Lung (tissue), 12 donors: ENCODE measurements around the gene HBQ1. TPM values are rescaled to one million over a fixed set of nuclear protein-coding genes. Genes with fewer than 3 reads are reported as not detected.

ENCODE experiments used
- ATAC-seq: fragments of 200-7000 bp; cut with Tn5 transposase; one replicate; pipeline ENCODE4 v1.9.1; 2020; ENCODE audit warnings: moderate number of reproducible peaks; ENCODE audit not compliant: insufficient read depth, low FRiP score
- DNase-seq, 3 donors: peaks; one replicate each; pipeline ENCODE4 v3.0.0-alpha.2; 2013 to 2017
- H3K27ac ChIP-seq, 2 donors: one replicate each; pipeline ENCODE4 v1.5.1; 2013; ENCODE audit warnings: mild to moderate bottlenecking in 2 of 2, moderate library complexity in 2 of 2, control low read depth in 1 of 2, inconsistent platforms in 1 of 2, low read depth in 1 of 2, low read length in 1 of 2
- H3K27me3 ChIP-seq, 3 donors: one replicate each; pipeline ENCODE4 v1.5.1; 2013; ENCODE audit warnings: low read length in 2 of 3; ENCODE audit not compliant: control insufficient read depth in 3 of 3, insufficient read depth in 3 of 3
- H3K36me3 ChIP-seq, 4 donors: one replicate each; pipeline ENCODE4 v1.5.1; 2013; ENCODE audit warnings: low read length in 4 of 4, mild to moderate bottlenecking in 1 of 4, moderate library complexity in 1 of 4; ENCODE audit not compliant: control insufficient read depth in 4 of 4, insufficient read depth in 4 of 4
- H3K4me1 ChIP-seq, 5 donors: one replicate each; pipeline ENCODE4 v1.5.1; 2013; ENCODE audit warnings: low read length in 5 of 5, mild to moderate bottlenecking in 2 of 5, moderate library complexity in 1 of 5; ENCODE audit not compliant: control insufficient read depth in 5 of 5, insufficient read depth in 5 of 5
- H3K4me3 ChIP-seq: one replicate; pipeline ENCODE4 v1.5.1; 2013; ENCODE audit warnings: mild to moderate bottlenecking, control low read depth, moderate library complexity
- H3K9ac ChIP-seq, 2 donors: one replicate each; pipeline ENCODE4 v1.5.1; 2013; ENCODE audit warnings: low read length in 2 of 2, control low read depth in 1 of 2; ENCODE audit not compliant: insufficient read depth in 1 of 2
- H3K9me3 ChIP-seq, 4 donors: one replicate each; pipeline ENCODE4 v1.5.1; 2013; ENCODE audit warnings: low read length in 3 of 4, mild to moderate bottlenecking in 1 of 4, moderate library complexity in 1 of 4; ENCODE audit not compliant: control insufficient read depth in 4 of 4, insufficient read depth in 3 of 4
- WGBS, 2 donors: extraction: QIAGEN DNeasy Blood & Tissue Kit; methylation state at CpG; one replicate each; pipeline ENCODE4 v1.1.7; 2013; 5-methylcytosine and 5-hydroxymethylcytosine counted together
- polyA plus RNA-seq, 2 donors: library from polyadenylated mRNA; stranded (reverse); fragments of 200-250 nt; gene quantifications; one replicate each; pipeline ENCODE4 v1.2.1, GENCODE V29; 2013
- total RNA-seq, 2 donors: library from RNA; depleted of rRNA in 1 of 2; stranded (reverse); fragments of >200 nt in 1 of 2; gene quantifications; one replicate each; pipeline ENCODE4 v1.2.1, GENCODE V29; 2014 to 2021
- TF ChIP-seq, protein P1 (sequence below): IDR thresholded peaks from 2 replicates; pipeline ENCODE4 v1.5.1; 2012; ENCODE audit warnings: mild to moderate bottlenecking; ENCODE audit errors: control extremely low read depth, extremely low read depth
- donor health status: control.
- donor health status: control.
- donor health status: Bipolar disorder and iron deficiency.
- donor health status: healthy.
- donor health status: DM: yes; HTN: yes; CAD: no.

Gene HBQ1
- total and polyA plus RNA-seq, 4 donors: 0.35 to 2.3 TPM; not detected in 2

DNA sequence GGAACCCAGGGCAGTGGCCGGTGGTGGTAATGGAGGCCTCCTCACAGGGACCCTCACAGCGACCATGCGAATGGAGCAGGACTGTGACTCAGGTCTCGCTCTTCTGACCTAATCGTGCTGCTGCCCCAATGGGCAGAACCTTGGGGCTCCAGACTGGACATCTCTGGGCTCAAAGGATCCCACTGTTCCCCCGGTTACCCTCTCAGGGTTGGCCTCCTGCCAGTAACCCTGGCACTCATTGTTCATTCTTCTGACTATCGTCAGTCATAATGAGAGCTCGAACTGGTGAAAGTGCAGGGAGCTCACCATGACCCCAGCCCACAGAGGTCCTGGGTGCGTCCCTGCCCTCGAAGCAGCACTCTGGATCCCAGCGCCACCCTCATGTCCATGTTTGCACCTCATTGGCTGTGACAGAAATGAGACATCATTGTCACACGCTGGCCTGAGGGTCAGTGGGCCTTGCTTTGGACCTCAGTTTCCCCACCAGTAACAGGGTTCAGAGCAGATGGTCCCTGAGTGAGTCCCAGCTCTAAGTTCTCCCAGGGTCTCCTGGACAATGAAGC, 37.8 kb upstream of the HBQ1 start:
- Histone ChIP-seq H3K4me3 (no peak overlapping the region), H3K4me1 (peaks cover 0 to 3% (median 0%) of the 10 kb centered on the region in 5 donors), H3K27ac (no peak overlapping the region), H3K9me3 (no peaks in the 10 kb centered on the region), H3K27me3 (no peaks in the 10 kb centered on the region), H3K9ac (no peak overlapping the region), H3K36me3 (no peaks in the 10 kb centered on the region)
- TF ChIP-seq, protein P1, sequence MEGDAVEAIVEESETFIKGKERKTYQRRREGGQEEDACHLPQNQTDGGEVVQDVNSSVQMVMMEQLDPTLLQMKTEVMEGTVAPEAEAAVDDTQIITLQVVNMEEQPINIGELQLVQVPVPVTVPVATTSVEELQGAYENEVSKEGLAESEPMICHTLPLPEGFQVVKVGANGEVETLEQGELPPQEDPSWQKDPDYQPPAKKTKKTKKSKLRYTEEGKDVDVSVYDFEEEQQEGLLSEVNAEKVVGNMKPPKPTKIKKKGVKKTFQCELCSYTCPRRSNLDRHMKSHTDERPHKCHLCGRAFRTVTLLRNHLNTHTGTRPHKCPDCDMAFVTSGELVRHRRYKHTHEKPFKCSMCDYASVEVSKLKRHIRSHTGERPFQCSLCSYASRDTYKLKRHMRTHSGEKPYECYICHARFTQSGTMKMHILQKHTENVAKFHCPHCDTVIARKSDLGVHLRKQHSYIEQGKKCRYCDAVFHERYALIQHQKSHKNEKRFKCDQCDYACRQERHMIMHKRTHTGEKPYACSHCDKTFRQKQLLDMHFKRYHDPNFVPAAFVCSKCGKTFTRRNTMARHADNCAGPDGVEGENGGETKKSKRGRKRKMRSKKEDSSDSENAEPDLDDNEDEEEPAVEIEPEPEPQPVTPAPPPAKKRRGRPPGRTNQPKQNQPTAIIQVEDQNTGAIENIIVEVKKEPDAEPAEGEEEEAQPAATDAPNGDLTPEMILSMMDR: no peak
- no peak for ATAC-seq
- 73 to 82% methylated on average over 12 of the region's 12 CpGs for WGBS, 2 donors
- DNase-seq: no peak

DNA sequence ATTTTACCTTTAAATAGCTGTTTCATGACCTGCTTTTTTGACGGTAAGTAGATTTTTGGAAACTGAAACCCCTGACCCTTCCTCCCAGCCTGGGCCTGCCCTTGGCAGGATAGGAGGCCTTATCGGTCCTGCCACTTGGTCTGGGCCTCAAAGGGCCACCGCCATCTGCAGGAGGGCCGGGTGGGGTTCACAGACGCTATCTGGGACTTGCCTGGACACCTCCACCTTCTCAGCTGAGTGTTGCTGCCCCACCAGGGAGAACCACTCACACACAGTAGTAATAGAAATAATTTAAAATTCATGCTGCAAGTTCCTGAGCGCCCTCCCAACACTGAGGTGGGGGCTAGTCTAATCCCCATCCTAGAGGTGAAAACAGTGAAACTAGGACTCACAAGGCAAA, 37.2 kb upstream of the HBQ1 start:
- H3K9ac ChIP-seq: no peak overlapping the region
- no peak overlapping the region for H3K27ac ChIP-seq
- WGBS, 2 donors: 82 to 91% methylated on average over 6 of the region's 6 CpGs
- H3K9me3 ChIP-seq: no peaks in the 10 kb centered on the region
- no peak overlapping the region for H3K4me3 ChIP-seq
- DNase-seq: no peak
- TF ChIP-seq, protein P1: no peak
- peaks cover 0 to 3% (median 0%) of the 10 kb centered on the region in 5 donors for H3K4me1 ChIP-seq
- H3K27me3 ChIP-seq: no peaks in the 10 kb centered on the region
- ATAC-seq: no peak
- no peaks in the 10 kb centered on the region for H3K36me3 ChIP-seq

DNA sequence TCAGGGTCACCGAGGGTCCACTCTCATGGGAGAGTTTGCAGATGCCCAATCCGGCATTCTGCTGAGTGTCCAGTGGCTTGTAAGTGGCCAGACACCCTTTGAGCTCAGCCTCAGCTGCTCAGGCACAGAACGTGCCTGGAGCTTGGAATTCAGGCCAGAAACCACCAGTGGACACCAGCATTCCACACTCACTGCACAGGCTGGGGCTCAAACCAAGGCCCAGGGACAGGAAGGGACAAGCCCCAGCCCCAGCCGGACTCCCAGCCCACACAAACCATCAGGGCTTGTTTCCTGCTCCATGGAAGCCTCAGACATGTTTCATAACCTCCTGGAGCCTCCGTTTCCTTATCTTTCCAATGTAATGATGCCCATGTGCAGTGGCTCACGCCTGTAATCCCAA, 36.8 kb upstream of the HBQ1 start:
- Histone ChIP-seq H3K4me1 (peaks cover 0 to 3% (median 0%) of the 10 kb centered on the region in 5 donors), H3K27me3 (no peaks in the 10 kb centered on the region), H3K9me3 (no peaks in the 10 kb centered on the region), H3K9ac (no peak overlapping the region), H3K4me3 (no peak overlapping the region), H3K36me3 (no peaks in the 10 kb centered on the region), H3K27ac (no peak overlapping the region)
- WGBS, 2 donors: 65 to 67% methylated on average over 6 of the region's 6 CpGs
- TF ChIP-seq, protein P1: no peak
- DNase-seq: no peak
- no peak for ATAC-seq

DNA sequence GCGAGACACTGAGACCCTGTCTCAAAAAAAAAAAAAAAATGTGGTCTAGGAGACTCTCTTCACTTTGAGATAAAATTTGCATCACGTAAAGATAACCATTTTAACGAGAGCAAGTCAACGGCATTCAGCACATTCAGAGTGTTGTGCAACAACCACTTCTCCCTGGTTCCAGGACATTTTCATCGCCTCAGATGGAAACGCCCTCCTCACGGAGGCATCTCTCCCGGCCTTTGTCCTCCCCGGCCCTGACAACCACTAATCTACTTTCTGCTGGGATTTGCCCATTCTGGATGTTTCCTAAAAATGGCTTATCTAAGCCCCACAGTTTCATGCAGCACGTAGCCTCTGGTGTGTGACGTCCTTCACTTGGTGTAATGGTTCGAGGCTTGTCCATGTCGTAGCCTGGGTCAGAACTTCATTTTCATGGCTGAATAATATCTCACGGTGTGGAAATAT, 35.4 kb upstream of the HBQ1 start:
- TF ChIP-seq, protein P1: no peak
- DNase-seq (no peak), ATAC-seq (no peak)
- Histone ChIP-seq H3K9ac (no peak overlapping the region), H3K9me3 (no peaks in the 10 kb centered on the region), H3K4me3 (no peak overlapping the region), H3K27me3 (peaks cover 0 to 5% (median 0%) of the 10 kb centered on the region in 3 donors), H3K4me1 (peaks cover 0 to 3% (median 0%) of the 10 kb centered on the region in 5 donors), H3K36me3 (no peaks in the 10 kb centered on the region), H3K27ac (no peak overlapping the region)
- 79 to 83% methylated on average over 14 of the region's 14 CpGs for WGBS, 2 donors
